ENCODE data around the gene ARPC1A. TPM values are rescaled to one million over a fixed set of nuclear protein-coding genes. Genes with fewer than 3 reads are reported as not detected.

ARPC1A gene
- total RNA-seq, 6 experiments from 2014 or later: 50.0 to 78.0 (median 63.4) TPM

DNA sequence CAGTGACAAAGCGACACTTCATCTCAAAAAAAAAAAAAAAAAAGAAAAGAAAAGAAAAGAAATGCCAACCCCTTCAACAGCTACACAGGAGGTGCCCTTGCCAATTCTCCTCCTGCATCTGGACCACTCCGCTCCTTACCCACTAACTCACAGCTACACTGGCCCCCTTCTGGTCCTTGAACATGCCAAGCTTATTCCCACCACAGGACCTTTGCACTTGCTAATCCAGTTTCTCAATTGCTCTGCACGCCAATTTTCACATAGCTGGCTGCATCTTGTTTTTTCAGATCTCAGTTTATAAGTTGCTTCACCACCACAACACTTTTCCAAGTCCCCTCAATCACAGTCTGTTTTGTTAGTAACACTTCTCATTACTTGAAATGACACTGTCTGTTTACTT is 77.2 kb downstream of the ARPC1A start:
- DNase-seq: no peak
- peaks cover 0 to 19% (median 7%) of the 10 kb centered on the region in 4 donors for H3K4me1 ChIP-seq
- WGBS (ENCODE audit: insufficient coverage, low coverage, low lambda C conversion rate, missing lambda C conversion rate): 95% methylated on average over 2 of the region's 3 CpGs
- ATAC-seq: no peak
- H3K9me3 ChIP-seq: no peaks in the 10 kb centered on the region
- no peak overlapping the region for H3K27ac ChIP-seq
- TF ChIP-seq, protein P1, sequence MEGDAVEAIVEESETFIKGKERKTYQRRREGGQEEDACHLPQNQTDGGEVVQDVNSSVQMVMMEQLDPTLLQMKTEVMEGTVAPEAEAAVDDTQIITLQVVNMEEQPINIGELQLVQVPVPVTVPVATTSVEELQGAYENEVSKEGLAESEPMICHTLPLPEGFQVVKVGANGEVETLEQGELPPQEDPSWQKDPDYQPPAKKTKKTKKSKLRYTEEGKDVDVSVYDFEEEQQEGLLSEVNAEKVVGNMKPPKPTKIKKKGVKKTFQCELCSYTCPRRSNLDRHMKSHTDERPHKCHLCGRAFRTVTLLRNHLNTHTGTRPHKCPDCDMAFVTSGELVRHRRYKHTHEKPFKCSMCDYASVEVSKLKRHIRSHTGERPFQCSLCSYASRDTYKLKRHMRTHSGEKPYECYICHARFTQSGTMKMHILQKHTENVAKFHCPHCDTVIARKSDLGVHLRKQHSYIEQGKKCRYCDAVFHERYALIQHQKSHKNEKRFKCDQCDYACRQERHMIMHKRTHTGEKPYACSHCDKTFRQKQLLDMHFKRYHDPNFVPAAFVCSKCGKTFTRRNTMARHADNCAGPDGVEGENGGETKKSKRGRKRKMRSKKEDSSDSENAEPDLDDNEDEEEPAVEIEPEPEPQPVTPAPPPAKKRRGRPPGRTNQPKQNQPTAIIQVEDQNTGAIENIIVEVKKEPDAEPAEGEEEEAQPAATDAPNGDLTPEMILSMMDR (IDR thresholded peaks at IDR 0.05): no peak
- no peak for TF ChIP-seq POLR2A (IDR thresholded peaks at IDR 0.05)
- H3K4me3 ChIP-seq: no peak overlapping the region
- H3K27me3 ChIP-seq: no peaks in the 10 kb centered on the region
- peaks cover 0 to 48% (median 9%) of the 10 kb centered on the region in 4 donors for H3K36me3 ChIP-seq
- intact Hi-C loops (cut with DNase I): no loop called here

GRCh38 chr7:99403764-99404163 is 78.1 kb downstream of the ARPC1A start:
- 92% methylated on average over 4 of the region's 5 CpGs for WGBS (ENCODE audit: insufficient coverage, low coverage, low lambda C conversion rate, missing lambda C conversion rate)
- H3K4me3 ChIP-seq: no peak overlapping the region
- DNase-seq: no peak
- intact Hi-C loops (cut with DNase I): no loop called here
- TF ChIP-seq POLR2A (IDR thresholded peaks at IDR 0.05): no peak
- TF ChIP-seq, protein P1 (IDR thresholded peaks at IDR 0.05): no peak
- H3K9me3 ChIP-seq: no peaks in the 10 kb centered on the region
- no peak overlapping the region for H3K27ac ChIP-seq
- peaks cover 0 to 41% (median 9%) of the 10 kb centered on the region in 4 donors for H3K36me3 ChIP-seq
- peaks cover 0 to 19% (median 7%) of the 10 kb centered on the region in 4 donors for H3K4me1 ChIP-seq
- no peak for ATAC-seq
- no peaks in the 10 kb centered on the region for H3K27me3 ChIP-seq

DNA sequence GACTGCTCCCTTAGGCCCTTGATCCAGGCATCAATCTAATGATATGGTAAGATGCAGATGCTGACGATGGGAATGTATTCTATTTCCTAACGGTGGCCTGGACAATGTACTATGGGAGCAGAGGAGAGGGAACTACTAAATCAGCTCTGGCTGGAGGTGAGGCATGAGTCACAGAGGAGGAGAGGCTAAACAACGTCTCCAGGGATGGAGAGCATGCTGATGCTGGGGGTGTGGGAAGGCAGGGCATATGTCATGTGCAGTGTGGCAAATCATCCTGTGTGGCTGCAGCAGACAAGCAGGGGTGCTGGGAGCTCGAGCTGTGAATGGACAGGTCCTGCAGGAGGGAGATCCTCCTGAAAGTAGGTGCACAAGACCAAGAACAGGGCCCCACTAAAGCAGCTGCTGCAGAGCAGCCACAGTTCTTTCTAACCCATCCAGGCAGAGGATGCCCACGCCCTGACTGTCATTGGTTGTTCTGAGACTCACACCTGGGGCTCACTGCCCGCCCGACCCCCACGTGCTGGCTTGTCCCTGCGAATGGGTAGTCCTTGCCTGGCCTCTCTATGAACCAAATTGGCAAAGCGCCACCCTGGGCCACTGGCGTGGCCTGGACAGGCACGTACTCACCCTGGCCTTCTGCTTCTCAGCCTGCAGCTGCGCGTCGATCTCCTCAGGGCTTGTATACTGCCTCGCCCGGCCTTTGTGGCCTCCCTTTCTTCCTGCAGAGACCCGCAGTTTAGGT is 78.7 kb downstream of the ARPC1A start:
- Histone ChIP-seq H3K4me3 (no peak overlapping the region), H3K36me3 (peaks cover 0 to 36% (median 8%) of the 10 kb centered on the region in 4 donors), H3K4me1 (peaks cover 0 to 19% (median 7%) of the 10 kb centered on the region in 4 donors), H3K27ac (no peak overlapping the region), H3K27me3 (no peaks in the 10 kb centered on the region), H3K9me3 (no peaks in the 10 kb centered on the region)
- TF ChIP-seq, protein P1 (IDR thresholded peaks at IDR 0.05): no peak
- TF ChIP-seq POLR2A (IDR thresholded peaks at IDR 0.05): no peak
- DNase-seq (no peak), ATAC-seq (no peak)
- WGBS (ENCODE audit: insufficient coverage, low coverage, low lambda C conversion rate, missing lambda C conversion rate): 79% methylated on average over 9 of the region's 18 CpGs
- intact Hi-C loops (cut with DNase I): no loop called here

GRCh38 chr7:99404977-99405320 is 79.3 kb downstream of the ARPC1A start:
- Histone ChIP-seq H3K9me3 (no peaks in the 10 kb centered on the region), H3K36me3 (peaks cover 0 to 31% (median 5%) of the 10 kb centered on the region in 4 donors), H3K4me1 (peaks cover 0 to 19% (median 8%) of the 10 kb centered on the region in 4 donors), H3K27me3 (no peaks in the 10 kb centered on the region), H3K4me3 (no peak overlapping the region), H3K27ac (no peak overlapping the region)
- DNase-seq (no peak), ATAC-seq (no peak)
- TF ChIP-seq POLR2A (IDR thresholded peaks at IDR 0.05): no peak
- TF ChIP-seq, protein P1 (IDR thresholded peaks at IDR 0.05): no peak
- intact Hi-C loops (cut with DNase I): no loop called here
- WGBS (ENCODE audit: insufficient coverage, low coverage, low lambda C conversion rate, missing lambda C conversion rate): 88% methylated on average over 6 of the region's 10 CpGs

Measured in right lobe of liver (tissue), 6 donors.